CD1c-positive myeloid dendritic cell (primary cell): ENCODE data around the gene KYAT1.
"Not testable (repeated sequence)": the region's sequence is repeated elsewhere in the genome, so short reads cannot be mapped to it uniquely, and the experiment has no call there.

Experiments
- DNase-seq: peaks from one replicate; pipeline ENCODE4 v3.0.0-alpha.2; 2016; ENCODE audit errors: extremely low spot score

KYAT1 gene

DNA sequence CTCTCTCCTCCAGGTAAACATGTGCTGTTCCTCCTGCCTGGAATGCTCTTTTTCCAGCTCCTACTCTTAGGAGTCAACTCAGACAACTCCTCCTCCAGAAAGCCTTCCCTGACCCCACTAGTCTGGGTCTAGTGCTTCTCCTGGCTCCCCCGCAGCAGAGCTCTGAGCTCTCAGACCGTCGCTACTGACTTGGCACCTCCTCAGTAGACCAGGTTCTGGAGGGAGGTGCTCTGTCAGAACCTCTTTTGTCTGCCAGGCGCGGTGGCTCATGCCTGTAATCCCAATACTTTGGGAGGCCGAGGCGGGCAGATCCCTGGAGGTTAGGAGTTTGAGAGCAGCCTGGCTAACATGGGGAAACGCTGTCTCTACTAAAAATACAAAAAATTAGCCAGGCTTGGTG is 3.6 kb upstream of the KYAT1 start:
- DNase-seq: no peak

DNA sequence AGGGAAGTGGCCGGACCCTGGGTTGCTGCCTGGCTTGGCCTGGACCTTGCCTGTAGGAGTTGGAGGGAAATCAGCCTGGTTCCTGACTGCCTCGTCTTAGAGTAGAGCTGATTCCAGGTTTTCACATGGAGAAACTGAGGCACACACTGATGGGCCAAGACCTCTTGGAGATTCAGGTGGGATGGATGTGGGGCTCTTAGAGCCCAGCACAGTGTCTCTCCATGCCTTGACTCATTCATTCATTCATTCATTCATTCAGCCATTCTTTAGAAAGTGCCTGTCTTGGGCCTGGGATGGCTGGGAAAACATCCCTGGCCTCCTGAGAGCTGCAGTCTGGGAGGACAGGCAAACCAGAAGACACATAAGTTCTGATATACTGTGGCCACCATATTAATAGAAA is 2.4 kb upstream of the KYAT1 start:
- no peak for DNase-seq

DNA sequence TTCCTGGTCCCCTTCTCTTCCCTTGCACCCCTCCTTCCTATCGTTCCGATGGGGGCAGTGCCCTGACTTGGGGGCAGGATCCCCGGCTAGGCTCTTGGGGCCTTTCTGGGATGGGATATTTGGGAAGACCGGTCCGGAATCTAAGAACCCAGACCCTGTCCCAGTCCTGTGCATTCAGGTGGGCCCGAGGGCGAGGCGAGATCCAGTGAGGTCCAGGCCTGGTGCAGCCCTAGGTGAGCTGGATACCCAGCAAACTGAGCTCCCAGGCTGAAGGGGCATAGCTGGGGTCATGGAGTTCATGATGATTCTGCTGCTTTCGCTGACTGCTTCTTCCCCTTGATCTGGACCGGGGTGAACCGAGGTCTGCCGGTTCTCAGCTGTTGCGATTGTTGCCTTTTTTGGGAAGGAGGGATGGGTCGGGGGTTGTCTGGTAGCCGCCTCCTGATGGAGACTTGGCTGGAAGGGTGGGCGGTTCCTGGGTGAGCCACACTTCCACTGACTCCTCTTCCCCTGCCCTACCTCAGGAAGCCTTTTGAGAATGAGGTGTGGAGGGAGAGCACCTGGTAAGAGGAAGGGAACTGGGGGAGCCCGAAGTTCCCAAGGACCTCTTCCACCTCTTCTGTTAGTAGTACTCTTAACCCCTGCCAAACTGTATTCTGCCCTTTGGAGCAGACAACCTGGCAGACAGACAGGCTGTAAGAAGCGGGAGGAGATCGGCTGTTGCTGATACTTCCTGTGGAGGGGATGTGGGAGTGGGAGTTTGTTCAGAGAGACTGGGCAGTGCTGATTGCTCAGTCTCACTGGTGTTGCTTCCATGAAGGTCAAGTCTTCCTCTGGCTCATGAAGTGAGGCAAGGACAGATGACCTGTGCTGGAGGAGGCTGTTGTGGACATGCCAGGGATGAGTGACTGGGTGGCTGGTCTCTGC is 1.2 kb upstream of the KYAT1 start:
- DNase-seq: peak; percentile 52

DNA sequence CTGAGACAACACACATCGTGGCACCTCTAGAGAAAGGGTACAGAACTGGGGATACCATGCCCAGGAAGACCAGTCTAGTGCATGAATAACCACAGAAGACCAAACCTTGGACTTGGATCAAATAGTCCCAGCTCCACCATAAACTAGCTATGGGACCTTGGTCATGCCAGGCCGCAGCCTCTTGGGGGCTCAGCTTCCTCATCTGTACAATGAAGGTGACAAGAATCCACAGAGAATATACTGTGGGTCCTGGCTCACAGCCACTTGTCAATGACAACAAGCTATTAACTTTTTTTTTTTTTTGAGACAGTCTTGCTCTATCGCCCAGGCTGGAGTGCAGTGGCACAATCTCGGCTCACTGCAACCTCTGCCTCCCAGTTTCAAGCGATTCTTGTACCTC is 3.9 kb downstream of the KYAT1 start:
- DNase-seq: no peak

DNA sequence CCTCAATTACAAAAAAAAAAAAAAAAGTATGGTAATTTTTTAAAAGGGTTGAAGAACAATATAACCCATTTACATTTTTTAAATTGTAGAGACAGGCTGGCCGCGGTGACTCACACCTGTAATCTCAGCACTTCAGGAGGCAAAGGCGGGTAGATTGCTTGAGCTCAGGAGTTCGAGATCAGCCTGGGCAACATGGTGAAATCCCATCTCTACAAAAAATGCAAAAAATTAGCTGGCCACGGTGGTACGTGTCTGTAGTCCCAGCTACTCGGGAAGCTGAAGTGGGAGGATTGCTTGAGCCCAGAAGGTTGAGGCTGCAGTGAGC is 10.8 kb downstream of the KYAT1 start:
- not testable (repeated sequence) for DNase-seq

DNA sequence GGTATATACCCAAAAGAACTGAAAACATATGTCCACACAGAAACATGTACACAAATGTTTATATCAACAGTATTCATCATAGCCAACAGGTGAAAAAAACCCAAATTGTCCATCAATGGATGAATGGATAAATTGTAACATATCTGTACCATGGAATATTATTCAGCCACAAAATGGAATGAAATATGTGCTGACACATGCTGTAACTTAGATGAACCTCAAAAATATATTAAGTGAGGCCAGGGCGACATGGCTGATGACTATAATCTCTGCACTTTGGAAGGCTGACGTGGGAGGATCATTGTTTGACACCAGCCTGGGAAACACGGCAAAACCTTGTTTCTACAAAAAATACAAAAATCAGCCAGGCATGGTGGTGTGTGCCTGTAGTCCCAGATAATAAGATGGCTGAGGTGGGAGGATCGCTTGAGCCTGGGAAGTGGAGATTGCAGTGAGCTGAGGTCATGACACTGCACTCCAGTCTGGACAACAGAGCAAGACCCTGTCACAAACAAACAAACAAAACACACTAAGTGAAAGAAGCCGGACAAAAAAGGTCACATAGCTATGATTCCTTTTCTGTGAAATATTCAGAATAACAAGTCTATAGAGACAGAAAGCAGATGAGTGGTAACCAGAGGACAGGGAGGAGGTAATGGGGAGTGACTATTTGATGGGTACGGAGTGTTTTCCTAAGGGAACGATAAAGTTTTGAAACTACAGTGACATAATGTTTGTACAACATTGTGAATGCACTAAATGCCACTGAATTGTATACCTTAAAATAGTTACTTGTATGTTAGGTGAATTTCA is 11.4 kb downstream of the KYAT1 start:
- no peak for DNase-seq

DNA sequence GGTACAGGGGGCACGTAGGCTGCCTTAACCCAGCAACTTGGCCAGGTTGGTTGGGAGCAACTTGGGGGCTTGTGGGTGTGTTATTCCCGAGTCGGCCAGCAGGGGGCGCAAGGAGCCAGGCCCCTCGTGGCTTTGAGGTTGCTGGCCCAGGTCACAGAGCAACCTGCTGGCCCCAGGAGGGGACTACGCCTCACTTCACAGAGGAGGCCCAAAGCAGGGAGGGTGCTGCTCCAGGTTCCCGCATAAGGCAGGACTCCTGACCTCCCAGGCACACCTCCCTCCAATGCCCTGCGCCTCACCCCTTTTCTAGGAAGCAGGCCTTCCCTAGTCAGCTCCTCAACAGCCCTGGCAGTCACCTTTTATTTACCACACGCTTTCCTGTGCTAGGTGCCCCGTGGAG is 18.1 kb downstream of the KYAT1 start:
- peak; percentile 85 for DNase-seq

DNA sequence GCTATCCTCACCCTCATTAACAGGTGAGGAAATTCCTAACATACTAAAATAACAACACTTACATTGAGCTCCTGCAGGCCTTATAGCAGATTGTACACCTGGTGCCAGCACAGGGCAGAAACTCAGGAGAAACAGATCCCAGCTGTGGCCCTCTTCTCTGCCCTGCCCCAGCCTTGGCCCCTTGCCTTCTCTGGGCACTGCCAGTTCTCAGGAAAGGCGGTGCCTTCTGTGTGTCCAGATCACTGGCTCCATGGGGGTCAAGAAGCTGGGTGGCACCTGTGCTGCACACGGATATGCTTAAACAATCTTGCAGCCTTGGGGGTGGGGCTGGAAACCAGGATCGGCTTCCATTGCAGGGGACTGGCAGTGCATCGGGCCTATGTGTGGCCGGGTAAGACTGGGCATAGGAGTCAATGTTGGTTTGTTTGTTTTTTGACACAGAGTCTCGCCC is 19.3 kb downstream of the KYAT1 start:
- DNase-seq: no peak

DNA sequence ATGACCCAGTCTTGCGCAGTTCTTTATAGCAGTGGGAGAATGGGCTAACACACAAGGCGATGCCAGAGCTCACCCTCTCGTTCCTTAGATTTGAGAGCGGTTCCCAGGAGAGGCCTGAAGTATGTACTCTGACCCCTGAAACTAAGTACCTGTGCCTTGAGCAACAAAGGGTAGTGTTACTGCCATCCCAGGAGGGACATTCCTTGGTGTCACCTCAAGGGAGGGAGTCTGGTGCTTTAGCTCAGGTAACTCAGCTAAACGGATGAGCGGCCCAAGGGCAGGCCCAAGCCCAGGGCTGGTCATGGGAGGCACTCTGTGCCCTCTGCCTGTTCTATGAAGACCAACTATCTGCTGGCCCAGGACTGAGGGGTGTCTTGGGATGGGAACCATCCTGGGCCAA is 20.2 kb downstream of the KYAT1 start:
- DNase-seq: no peak

DNA sequence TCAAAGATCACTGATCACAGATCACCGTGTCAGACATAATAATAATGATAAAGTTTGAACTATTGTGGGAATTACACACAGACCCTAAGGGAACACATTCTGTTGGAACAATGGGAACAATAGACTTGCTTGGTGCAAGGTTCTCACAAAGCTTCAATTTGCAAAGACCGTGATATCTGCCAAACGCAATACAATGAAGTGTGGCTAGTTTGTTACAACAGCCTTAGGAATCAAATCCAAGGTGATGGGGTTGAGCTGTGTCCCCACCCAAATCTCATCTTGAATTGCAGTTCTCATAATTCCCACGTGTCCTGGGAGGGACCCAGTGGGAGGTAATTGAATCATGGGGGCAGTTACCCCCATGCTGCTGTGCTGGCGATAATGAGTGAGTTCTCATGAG is 20.8 kb downstream of the KYAT1 start:
- no peak for DNase-seq

DNA sequence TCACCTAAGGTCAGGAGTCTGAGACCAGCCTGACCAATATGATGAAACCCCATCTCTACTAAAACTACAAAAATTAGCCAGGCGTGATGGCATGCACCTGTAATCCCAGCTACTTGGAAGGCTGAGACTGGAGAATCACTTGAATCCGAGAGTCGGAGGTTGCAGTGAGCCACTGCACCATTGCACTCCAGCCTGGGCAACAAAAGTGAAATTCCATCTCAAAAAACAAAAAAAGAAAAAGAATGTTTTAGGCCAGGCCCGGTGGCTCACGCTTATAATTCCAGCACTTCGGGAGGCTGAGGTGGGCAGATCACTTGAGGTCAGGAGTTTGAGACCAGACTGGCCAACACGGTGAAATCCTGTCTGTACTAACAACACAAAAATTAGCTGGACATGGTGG is 23.3 kb downstream of the KYAT1 start:
- DNase-seq: not testable (repeated sequence)

DNA sequence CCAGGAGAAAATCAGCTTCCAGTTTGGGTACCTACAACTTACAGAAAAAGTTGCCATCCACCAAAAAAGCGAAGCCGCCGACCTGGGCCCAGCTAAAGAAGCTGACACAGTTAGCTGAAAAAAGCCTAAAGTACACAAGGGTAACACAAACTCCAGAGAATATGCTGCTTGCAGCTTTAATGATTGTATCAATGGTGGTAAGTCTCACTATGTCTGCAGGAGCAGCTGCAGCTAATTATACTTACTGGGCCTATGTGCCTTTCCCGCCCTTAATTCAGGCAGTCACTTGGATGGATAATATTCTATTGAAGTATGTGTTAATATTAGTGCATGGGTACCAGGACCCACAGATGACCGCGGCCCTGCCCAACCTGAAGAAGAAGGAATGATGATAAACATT is 27.3 kb downstream of the KYAT1 start:
- not testable (repeated sequence) for DNase-seq

DNA sequence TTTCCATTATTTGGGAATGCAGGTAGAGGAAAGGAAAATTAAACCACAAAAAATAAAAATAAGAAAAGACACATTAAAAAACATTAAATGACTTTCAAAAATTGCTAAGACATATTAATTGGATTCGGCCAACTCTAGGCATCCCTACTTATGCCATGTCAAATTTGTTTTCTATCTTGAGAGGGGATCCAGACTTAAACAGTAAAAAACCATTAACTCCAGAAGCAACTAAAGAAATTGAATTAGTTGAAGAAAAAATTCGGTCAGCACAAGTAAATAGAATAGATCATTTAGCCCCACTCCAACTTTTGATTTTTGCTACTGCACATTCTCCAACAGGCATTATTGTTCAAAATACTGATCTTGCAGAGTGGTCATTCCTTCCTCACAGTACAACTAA is 29.1 kb downstream of the KYAT1 start:
- DNase-seq: not testable (repeated sequence)

DNA sequence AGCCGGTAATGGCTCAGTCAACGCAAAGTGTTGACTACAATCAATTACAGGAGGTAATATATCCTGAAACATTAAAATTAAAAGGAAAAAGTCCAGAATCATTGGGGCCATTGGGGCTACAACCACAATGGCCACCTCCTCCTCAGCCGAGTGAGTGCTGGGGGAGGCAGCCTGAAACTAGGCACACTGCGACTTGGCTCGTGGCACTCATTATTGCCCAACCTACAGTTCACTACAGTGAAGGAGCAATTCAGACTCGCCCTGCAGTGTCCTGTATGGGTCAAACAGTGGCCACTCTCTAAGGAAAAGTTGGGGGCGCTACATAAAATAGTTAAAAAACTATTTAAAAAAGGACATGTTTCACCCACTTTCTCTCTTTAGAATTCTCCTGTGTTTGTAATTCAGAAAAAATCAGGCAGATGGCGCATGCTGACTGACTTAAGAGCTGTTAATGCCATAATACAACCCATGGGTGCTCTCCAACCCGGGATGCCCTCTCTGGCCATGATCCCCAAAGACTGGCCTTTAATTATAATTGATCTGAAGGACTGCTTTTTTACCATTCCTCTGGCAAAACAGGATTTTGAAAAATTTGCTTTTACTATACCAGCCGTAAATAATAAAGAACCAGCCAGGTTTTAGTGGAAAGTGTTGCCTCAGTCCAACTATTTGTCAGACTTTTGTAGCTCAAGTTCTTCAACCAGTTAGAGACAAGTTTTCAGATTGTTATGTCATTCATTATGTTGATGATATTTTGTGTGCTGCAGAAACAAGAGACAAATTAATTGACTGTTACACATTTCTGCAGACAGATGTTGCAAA is 29.8 kb downstream of the KYAT1 start:
- peak; percentile 64 for DNase-seq

DNA sequence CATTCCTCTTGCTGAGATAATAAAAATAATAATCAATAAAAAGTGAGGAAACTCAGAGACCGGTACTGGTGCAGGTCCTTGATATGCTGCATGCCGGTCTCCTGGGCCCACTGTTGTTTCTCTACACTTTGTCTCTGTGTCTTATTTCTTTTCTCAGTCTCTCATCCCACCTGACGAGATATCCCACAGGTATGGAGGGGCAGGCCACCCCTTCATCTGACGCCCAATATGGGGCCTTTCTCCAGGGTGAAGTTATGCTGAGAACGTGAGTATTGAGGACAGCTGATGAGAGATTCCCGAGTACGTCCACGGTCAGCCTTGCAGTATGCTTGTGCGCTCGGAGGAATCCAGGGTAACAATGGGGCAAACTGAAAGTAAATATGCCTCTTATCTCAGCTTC is 30.7 kb downstream of the KYAT1 start:
- not testable (repeated sequence) for DNase-seq

DNA sequence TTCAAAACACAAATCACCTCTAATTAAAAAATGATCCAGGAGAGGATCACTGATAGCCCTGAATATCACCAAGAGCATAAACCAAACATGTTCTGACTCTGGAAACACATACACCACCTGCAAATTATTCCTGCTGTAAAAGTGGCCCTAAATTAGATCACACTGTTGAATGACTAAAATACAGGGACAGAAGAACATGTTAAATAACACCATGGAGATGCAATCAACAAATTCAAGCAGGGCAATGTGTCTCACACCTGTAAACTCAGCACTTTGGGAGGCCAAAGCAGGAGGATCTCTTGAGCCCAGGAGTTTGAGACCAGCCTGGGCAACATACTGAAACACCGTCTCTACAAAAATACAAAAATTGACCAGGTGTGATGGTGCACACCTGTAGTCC is 33.9 kb downstream of the KYAT1 start:
- DNase-seq: no peak

DNA sequence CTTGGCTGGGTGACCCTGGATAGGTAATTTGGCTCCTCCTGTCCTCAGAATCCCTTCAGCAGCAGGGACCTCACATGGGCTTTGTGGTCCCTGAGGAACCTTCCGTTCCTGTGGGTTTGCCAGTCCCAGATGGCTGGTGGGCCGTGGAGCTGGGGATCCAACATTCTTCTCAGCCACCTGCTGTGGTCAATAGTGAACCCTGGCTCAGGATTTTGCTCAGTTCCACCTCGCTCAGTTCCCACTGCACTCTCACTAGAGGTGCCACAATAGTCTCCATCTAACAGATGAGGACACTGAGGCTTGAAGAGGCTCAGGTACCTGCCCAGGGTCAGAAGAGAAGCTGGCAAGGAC is 35.1 kb downstream of the KYAT1 start:
- no peak for DNase-seq

DNA sequence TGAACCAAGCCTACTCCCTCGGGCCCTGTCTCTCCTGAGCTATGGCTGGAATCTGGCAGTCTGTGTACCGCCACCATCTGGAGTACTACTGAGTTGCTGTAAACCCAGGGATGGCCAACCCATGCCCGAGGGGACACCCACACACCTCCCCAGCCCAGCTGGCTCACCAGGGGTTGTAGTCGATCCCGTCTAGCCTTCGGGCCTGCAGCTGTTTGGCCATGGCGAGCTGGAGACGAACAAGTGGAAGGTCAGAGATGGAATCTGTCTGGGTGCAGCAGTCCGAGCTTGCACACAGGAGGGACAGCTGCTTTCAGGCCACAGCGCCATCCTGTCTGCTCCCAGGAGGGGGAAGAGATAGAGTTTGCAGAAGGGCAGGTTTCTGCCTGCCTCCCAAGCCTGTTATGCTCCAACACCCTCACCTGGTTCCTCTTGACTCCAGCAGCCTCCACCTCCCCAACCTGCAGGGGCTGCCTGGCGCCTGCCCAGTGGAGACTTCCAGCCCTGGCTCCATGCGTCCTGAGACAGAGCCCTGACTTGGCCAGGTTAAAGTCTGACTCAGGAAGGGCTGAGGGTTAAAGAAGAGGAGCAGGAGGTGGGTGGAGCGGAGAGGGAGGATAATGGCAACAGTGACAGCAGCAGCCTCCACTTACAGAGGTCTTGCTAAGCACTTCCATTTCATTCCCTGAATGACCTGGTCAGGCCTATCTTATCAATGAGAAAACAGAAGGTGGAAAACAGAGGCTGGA is 36.4 kb downstream of the KYAT1 start:
- no peak for DNase-seq

DNA sequence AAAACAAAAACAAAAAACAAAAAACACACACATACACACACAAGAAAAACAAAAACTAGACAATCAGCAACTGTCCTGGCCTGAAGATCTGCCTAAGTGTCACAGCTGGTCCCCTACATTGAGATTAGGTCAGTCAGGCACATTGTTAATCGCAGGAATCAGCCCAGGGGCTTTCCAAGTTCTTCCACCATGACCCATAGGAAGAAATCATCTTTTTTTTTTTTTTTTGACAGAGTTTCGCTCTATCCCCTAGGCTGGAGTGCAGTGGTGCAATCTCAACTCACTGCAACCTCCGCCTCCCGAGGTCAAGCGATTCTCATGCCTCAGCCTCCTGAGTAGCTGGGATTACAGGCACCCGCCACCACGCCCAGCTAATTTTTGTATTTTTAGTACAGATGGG is 38.6 kb downstream of the KYAT1 start:
- DNase-seq: not testable (repeated sequence)

DNA sequence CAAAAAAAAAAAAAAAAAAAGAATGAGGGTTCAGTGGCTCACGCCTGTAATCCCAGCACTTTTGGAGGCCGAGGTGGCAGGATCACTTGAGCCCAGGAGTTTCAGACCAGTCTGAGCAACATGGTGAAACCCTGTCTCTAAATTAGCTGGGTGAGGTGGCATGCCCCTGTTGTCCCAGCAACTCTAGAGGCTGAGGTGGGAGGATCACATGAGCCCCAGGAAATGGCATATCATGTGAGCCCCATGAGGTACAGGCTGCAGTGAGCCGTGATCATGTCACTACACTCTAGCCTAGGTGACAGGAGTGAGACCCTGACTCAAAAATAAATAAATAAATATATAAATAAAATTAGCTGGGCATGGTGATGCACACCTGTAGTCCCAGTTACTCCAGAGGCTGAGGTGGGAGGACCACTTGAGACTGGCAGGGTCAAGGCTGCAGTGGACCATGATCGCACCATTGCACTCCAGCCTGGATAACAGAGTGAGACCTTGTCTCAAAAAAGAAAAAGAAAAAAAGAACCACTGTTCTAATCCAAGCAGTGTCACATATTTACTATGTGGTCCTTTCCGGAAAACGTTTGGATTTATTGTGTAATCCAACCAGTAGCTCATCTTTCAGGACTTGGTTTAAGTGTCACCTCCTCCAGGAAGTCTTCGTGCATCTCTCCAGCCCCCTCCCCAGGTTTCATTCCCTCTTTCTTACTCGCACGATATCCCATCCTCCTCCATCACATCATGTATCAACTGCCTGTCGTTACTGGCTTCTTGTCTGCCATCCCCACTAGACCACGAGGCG is 39.9 kb downstream of the KYAT1 start:
- no peak for DNase-seq

DNA sequence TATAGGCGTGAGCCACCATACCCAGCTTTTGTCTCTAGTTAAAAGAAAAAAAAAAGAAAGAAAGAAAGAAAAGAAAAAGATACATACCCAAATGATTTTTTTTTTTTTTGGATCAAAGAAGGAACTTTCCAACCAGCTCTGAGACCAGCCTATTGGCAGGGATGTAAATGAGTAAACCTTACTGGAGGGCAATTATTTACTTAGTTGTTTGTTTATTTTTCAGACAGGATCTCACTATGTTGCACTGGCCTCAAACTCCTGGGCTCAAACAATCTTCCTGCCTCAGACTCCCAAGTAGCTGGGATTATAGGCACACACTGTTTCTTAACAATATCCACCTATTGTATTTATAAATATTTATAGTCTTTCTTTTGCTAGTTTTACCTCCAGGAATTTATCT is 41.2 kb downstream of the KYAT1 start:
- DNase-seq: no peak
